Panc1 (cell line): ENCODE measurements around the gene SIM2.

Experiments used
- POLR2AphosphoS5 ChIP-seq: IDR thresholded peaks from 2 replicates; pipeline ENCODE4 v1.6.1; 2012; ENCODE audit warnings: mild to moderate bottlenecking, low read depth, low read length, moderate library complexity
- REST ChIP-seq, 2 experiments: IDR thresholded peaks; 2 replicates each; pipeline ENCODE4 v1.6.1; 2011 to 2012; ENCODE audit warnings: low read depth in 2 of 2, control low read depth in 1 of 2, low read length in 1 of 2, mild to moderate bottlenecking in 1 of 2, moderate library complexity in 1 of 2; ENCODE audit not compliant: insufficient read depth in 1 of 2
- SIN3A ChIP-seq: IDR thresholded peaks from 2 replicates; pipeline ENCODE4 v1.6.1; 2012; ENCODE audit warnings: low read depth, mild to moderate bottlenecking, low read length, moderate library complexity, borderline replicate concordance; ENCODE audit not compliant: insufficient read depth
- TF ChIP-seq, protein P1 (sequence below): fragments of 450-650 bp; IDR thresholded peaks from 2 replicates; pipeline ENCODE4 v1.5.1; 2017; ENCODE audit warnings: mild to moderate bottlenecking

GRCh38 chr21:36671836-36672235 lies 27.1 kb upstream of the SIM2 start:
- TF ChIP-seq, protein P1, sequence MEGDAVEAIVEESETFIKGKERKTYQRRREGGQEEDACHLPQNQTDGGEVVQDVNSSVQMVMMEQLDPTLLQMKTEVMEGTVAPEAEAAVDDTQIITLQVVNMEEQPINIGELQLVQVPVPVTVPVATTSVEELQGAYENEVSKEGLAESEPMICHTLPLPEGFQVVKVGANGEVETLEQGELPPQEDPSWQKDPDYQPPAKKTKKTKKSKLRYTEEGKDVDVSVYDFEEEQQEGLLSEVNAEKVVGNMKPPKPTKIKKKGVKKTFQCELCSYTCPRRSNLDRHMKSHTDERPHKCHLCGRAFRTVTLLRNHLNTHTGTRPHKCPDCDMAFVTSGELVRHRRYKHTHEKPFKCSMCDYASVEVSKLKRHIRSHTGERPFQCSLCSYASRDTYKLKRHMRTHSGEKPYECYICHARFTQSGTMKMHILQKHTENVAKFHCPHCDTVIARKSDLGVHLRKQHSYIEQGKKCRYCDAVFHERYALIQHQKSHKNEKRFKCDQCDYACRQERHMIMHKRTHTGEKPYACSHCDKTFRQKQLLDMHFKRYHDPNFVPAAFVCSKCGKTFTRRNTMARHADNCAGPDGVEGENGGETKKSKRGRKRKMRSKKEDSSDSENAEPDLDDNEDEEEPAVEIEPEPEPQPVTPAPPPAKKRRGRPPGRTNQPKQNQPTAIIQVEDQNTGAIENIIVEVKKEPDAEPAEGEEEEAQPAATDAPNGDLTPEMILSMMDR: no peak
- TF ChIP-seq POLR2AphosphoS5 (no peak), SIN3A (no peak), REST (IDR thresholded peaks at IDR 0.05; ENCODE audit: insufficient read depth in 1 of 2, low read depth in 2 of 2, low read length in 1 of 2) (no peak)
